HG02678 (cell line): ENCODE measurements around the gene MVK.

Experiments used
- ATAC-seq: cut with Tn5 transposase; IDR thresholded peaks from one replicate; pipeline ENCODE4 v1.9.1; 2021; ENCODE audit warnings: mild to moderate bottlenecking, moderate library complexity; ENCODE audit not compliant: unreplicated experiment

MVK gene

GRCh38 chr12:109626378-109627115 lies 53.0 kb downstream of the MVK start:
- no peak for ATAC-seq

- ATAC-seq, result no peak
Observed at GRCh38 chr12:109627633-109628032, 54.0 kb downstream of the MVK start.

GRCh38 chr12:109630107-109630506 lies 56.5 kb downstream of the MVK start:
- ATAC-seq, result no peak

- no peak for ATAC-seq
Observed at GRCh38 chr12:109630815-109631214, 57.2 kb downstream of the MVK start.

GRCh38 chr12:109631302-109631701 lies 57.7 kb downstream of the MVK start:
- ATAC-seq, result no peak

- ATAC-seq, result no peak
Observed at GRCh38 chr12:109631751-109632150, 58.2 kb downstream of the MVK start.

GRCh38 chr12:109632342-109632741 lies 58.7 kb downstream of the MVK start:
- no peak for ATAC-seq

GRCh38 chr12:109635717-109636116 lies 62.1 kb downstream of the MVK start:
- no peak for ATAC-seq

GRCh38 chr12:109637348-109637747 lies 63.8 kb downstream of the MVK start:
- no peak for ATAC-seq

GRCh38 chr12:109637996-109638395 lies 64.4 kb downstream of the MVK start:
- no peak for ATAC-seq

- no peak for ATAC-seq
Observed at GRCh38 chr12:109638735-109639134, 65.1 kb downstream of the MVK start.

GRCh38 chr12:109639151-109639872 lies 65.7 kb downstream of the MVK start:
- no peak for ATAC-seq

- ATAC-seq, result no peak
Observed at GRCh38 chr12:109640961-109641360, 67.4 kb downstream of the MVK start.

GRCh38 chr12:109641422-109641821 lies 67.8 kb downstream of the MVK start:
- ATAC-seq, result no peak

- no peak for ATAC-seq
Observed at GRCh38 chr12:109642506-109643132, 69.0 kb downstream of the MVK start.

GRCh38 chr12:109645194-109645593 lies 71.6 kb downstream of the MVK start:
- no peak for ATAC-seq

- no peak for ATAC-seq
Observed at GRCh38 chr12:109645708-109646107, 72.1 kb downstream of the MVK start.
